ENCODE measurements around the gene FBXW7.

Gene FBXW7

DNA sequence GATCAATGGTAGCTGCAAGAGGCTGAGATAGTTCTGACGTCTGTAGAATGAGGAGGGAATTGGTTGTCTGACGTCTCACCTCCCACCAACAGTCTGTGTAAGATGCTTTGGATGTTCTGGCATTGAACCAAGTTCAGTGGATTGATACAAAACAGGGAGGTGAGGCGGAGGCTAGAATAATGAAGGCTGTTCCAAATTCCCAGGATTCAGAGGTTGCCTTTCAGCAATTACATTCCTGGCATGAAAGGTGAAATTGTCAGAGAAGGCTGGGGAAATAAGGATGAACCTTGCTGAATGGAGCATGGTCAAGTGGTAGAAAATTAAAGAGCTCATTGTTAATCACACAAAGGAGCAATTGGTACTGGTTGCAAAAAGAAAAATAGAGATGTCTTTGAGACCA, 241.6 kb downstream of the FBXW7 start:
- TF ChIP-seq, protein P1, sequence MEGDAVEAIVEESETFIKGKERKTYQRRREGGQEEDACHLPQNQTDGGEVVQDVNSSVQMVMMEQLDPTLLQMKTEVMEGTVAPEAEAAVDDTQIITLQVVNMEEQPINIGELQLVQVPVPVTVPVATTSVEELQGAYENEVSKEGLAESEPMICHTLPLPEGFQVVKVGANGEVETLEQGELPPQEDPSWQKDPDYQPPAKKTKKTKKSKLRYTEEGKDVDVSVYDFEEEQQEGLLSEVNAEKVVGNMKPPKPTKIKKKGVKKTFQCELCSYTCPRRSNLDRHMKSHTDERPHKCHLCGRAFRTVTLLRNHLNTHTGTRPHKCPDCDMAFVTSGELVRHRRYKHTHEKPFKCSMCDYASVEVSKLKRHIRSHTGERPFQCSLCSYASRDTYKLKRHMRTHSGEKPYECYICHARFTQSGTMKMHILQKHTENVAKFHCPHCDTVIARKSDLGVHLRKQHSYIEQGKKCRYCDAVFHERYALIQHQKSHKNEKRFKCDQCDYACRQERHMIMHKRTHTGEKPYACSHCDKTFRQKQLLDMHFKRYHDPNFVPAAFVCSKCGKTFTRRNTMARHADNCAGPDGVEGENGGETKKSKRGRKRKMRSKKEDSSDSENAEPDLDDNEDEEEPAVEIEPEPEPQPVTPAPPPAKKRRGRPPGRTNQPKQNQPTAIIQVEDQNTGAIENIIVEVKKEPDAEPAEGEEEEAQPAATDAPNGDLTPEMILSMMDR (IDR thresholded peaks at IDR 0.05; ENCODE audit: poor library complexity, severe bottlenecking): no peak
- DNase-seq (ENCODE audit: low spot score) (no peak), ATAC-seq (ENCODE audit: low read depth) (no peak)
- no peaks in the 10 kb centered on the region for H3K9me3 ChIP-seq (ENCODE audit: severe bottlenecking)
- no peaks in the 10 kb centered on the region for H3K36me3 ChIP-seq (ENCODE audit: low read depth)
- H3K27me3 ChIP-seq (ENCODE audit: insufficient read depth, poor library complexity, severe bottlenecking): no peaks in the 10 kb centered on the region
- H3K27ac ChIP-seq (ENCODE audit: poor library complexity, severe bottlenecking): no peak overlapping the region
- no peak overlapping the region for H3K4me3 ChIP-seq (ENCODE audit: severe bottlenecking)
- H3K4me1 ChIP-seq (ENCODE audit: insufficient read depth, poor library complexity, severe bottlenecking): no peaks in the 10 kb centered on the region

DNA sequence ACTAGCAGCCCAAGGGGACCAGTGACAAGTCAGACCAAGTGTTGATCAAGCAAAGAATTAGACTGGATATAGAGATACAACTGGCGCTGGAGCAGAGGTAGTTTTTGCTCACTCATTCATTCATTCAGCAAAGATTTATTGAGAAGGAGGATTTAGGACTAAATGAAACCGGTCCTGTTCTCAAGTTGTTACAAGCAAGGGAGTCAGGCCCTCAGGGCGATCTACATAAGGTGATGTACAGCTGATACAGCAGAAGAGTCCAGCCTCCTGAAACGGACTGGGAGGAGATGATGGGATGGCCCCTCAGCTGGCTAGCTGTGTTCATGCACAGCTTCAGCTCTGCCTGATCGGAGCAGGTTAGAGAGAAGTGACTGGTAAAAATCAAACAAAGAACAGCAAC, 242.4 kb downstream of the FBXW7 start:
- Histone ChIP-seq H3K27me3 (ENCODE audit: insufficient read depth, poor library complexity, severe bottlenecking) (no peaks in the 10 kb centered on the region), H3K4me3 (ENCODE audit: severe bottlenecking) (no peak overlapping the region), H3K27ac (ENCODE audit: poor library complexity, severe bottlenecking) (no peak overlapping the region), H3K4me1 (ENCODE audit: insufficient read depth, poor library complexity, severe bottlenecking) (no peaks in the 10 kb centered on the region), H3K9me3 (ENCODE audit: severe bottlenecking) (no peaks in the 10 kb centered on the region), H3K36me3 (ENCODE audit: low read depth) (no peaks in the 10 kb centered on the region)
- TF ChIP-seq, protein P1 (IDR thresholded peaks at IDR 0.05; ENCODE audit: poor library complexity, severe bottlenecking): no peak
- DNase-seq (ENCODE audit: low spot score) (no peak), ATAC-seq (ENCODE audit: low read depth) (no peak)

DNA sequence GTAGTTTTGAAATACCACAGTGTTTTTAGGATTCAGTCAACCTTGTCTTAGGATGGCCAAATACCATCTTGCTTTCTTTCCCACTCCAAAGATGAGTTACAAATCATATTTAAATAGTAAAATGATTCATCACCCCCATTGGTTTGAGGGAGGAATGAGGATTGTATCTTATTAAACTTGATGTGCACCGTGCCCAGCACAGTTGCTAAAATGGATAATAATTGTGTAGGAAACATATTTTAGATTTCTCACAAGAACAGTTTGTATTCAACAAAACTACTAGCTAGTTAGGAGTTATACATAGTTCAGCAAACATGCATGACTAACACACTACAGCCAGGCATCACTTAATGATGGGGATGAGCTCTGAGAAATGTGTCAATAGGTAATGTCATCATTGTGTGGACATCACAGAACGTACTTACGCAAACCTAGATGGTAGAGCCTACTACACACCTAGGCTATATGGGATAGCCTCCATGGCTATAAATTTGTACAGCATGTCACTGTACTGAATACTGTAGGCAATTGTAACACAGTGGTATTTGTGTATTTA, 245.4 kb downstream of the FBXW7 start:
- no peak overlapping the region for H3K27ac ChIP-seq (ENCODE audit: poor library complexity, severe bottlenecking)
- H3K9me3 ChIP-seq (ENCODE audit: severe bottlenecking): no peaks in the 10 kb centered on the region
- no peaks in the 10 kb centered on the region for H3K27me3 ChIP-seq (ENCODE audit: insufficient read depth, poor library complexity, severe bottlenecking)
- TF ChIP-seq, protein P1 (IDR thresholded peaks at IDR 0.05; ENCODE audit: poor library complexity, severe bottlenecking): no peak
- ATAC-seq (ENCODE audit: low read depth) (no peak), DNase-seq (ENCODE audit: low spot score) (no peak)
- no peaks in the 10 kb centered on the region for H3K36me3 ChIP-seq (ENCODE audit: low read depth)
- H3K4me3 ChIP-seq (ENCODE audit: severe bottlenecking): no peak overlapping the region
- no peaks in the 10 kb centered on the region for H3K4me1 ChIP-seq (ENCODE audit: insufficient read depth, poor library complexity, severe bottlenecking)

DNA sequence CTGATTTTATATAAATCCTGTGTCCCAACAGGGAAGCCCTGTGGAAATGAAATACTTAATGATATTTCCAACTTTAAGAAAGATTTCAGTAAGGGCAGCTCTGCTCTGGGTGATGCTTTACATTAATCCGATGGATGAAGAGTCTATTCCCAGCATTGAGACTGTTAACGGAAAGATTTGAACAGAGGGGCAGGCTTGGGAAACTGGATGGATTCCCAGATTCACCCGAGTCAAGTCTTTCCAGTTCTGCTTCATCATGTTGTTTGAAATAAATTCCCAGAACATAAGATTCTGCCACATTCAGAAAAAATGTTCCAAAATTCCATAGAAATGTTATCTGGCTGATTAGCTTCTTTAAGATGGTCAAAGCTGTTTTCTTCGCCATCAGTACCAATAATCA, 246.0 kb downstream of the FBXW7 start:
- H3K36me3 ChIP-seq (ENCODE audit: low read depth): no peaks in the 10 kb centered on the region

DNA sequence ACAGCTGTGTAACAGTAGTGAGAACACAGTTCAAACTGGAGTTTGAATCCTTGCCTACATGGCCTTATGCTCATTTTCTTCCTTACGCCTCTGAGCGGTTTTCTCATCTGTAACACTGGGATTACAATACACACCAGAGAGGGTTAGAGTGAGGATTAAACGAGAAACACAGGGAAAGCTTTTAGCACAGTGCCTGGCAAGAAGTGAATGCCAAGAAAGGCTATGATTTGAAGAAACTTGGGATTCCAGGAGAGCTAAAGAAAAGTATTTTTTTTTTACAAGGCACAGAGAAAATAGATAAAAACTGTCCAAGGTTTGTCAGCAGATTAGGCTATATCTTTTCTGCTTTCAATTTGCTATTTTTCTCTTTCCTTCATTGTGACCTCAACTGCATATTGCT, 246.4 kb downstream of the FBXW7 start:
- TF ChIP-seq, protein P1 (IDR thresholded peaks at IDR 0.05; ENCODE audit: poor library complexity, severe bottlenecking): no peak
- H3K27me3 ChIP-seq (ENCODE audit: insufficient read depth, poor library complexity, severe bottlenecking): no peaks in the 10 kb centered on the region
- no peak overlapping the region for H3K4me3 ChIP-seq (ENCODE audit: severe bottlenecking)
- ATAC-seq (ENCODE audit: low read depth) (no peak), DNase-seq (ENCODE audit: low spot score) (no peak)
- H3K4me1 ChIP-seq (ENCODE audit: insufficient read depth, poor library complexity, severe bottlenecking): no peaks in the 10 kb centered on the region
- no peaks in the 10 kb centered on the region for H3K9me3 ChIP-seq (ENCODE audit: severe bottlenecking)
- H3K27ac ChIP-seq (ENCODE audit: poor library complexity, severe bottlenecking): no peak overlapping the region
- no peaks in the 10 kb centered on the region for H3K36me3 ChIP-seq (ENCODE audit: low read depth)

More for the DNA sequence above, 246.0 kb downstream of the FBXW7 start:
- DNase-seq (ENCODE audit: low spot score) (no peak), ATAC-seq (ENCODE audit: low read depth) (no peak)
- Histone ChIP-seq H3K27me3 (ENCODE audit: insufficient read depth, poor library complexity, severe bottlenecking) (no peaks in the 10 kb centered on the region), H3K4me1 (ENCODE audit: insufficient read depth, poor library complexity, severe bottlenecking) (no peaks in the 10 kb centered on the region), H3K27ac (ENCODE audit: poor library complexity, severe bottlenecking) (no peak overlapping the region), H3K4me3 (ENCODE audit: severe bottlenecking) (no peak overlapping the region), H3K9me3 (ENCODE audit: severe bottlenecking) (no peaks in the 10 kb centered on the region)
- TF ChIP-seq, protein P1 (IDR thresholded peaks at IDR 0.05; ENCODE audit: poor library complexity, severe bottlenecking): no peak

Data from RWPE2 (cell line).